HG03571 (cell line): ENCODE results near the gene DCAF11.

Experiments
- ATAC-seq: cut with Tn5 transposase; IDR thresholded peaks from one replicate; pipeline ENCODE4 v1.9.1; 2021; ENCODE audit not compliant: unreplicated experiment

DCAF11 gene

GRCh38 chr14:24078146-24078545 lies 36.4 kb upstream of the DCAF11 start:
- ATAC-seq: no peak

GRCh38 chr14:24079491-24080141 lies 35.0 kb upstream of the DCAF11 start:
- ATAC-seq: no peak

GRCh38 chr14:24080142-24080530 lies 34.4 kb upstream of the DCAF11 start:
- no peak for ATAC-seq

GRCh38 chr14:24080888-24081738 lies 33.5 kb upstream of the DCAF11 start:
- ATAC-seq: peak; percentile 90

GRCh38 chr14:24081739-24082211 lies 32.8 kb upstream of the DCAF11 start:
- ATAC-seq: no peak

- no peak for ATAC-seq
Observed at GRCh38 chr14:24082411-24083080, 32.0 kb upstream of the DCAF11 start.

GRCh38 chr14:24083462-24083861 lies 31.1 kb upstream of the DCAF11 start:
- no peak for ATAC-seq

- ATAC-seq: no peak
Observed at GRCh38 chr14:24084440-24084839, 30.1 kb upstream of the DCAF11 start.

- ATAC-seq: no peak
Observed at GRCh38 chr14:24085215-24085614, 29.4 kb upstream of the DCAF11 start.

- ATAC-seq: no peak
Observed at GRCh38 chr14:24086193-24086955, 28.2 kb upstream of the DCAF11 start.

GRCh38 chr14:24087004-24087403 lies 27.6 kb upstream of the DCAF11 start:
- ATAC-seq: no peak

- no peak for ATAC-seq
Observed at GRCh38 chr14:24088095-24088494, 26.5 kb upstream of the DCAF11 start.

GRCh38 chr14:24089890-24090289 lies 24.7 kb upstream of the DCAF11 start:
- no peak for ATAC-seq

GRCh38 chr14:24092110-24092504 lies 22.5 kb upstream of the DCAF11 start:
- ATAC-seq: no peak

GRCh38 chr14:24092505-24093206 lies 21.9 kb upstream of the DCAF11 start:
- no peak for ATAC-seq

- ATAC-seq: no peak
Observed at GRCh38 chr14:24093207-24093900, 21.2 kb upstream of the DCAF11 start.

- peak; percentile 37 for ATAC-seq
Observed at GRCh38 chr14:24093901-24094840, 20.4 kb upstream of the DCAF11 start, which contains the start of gene PCK2. Gene PCK2, plus strand, starts transcription at chr14:24094311. Its CDS starts 95 bp downstream, at chr14:24094406.

GRCh38 chr14:24094841-24095270 lies 19.7 kb upstream of the DCAF11 start:
- ATAC-seq: no peak
